NCI-H446 treated with DMSO at 0.1 percent for 48 hours (cell line): ENCODE data around the gene RBCK1.

Experiments
- DNase-seq: peaks from one replicate; lab custom pipeline; 2025; lab: John Stamatoyannopoulos, UW

RBCK1 gene

DNA sequence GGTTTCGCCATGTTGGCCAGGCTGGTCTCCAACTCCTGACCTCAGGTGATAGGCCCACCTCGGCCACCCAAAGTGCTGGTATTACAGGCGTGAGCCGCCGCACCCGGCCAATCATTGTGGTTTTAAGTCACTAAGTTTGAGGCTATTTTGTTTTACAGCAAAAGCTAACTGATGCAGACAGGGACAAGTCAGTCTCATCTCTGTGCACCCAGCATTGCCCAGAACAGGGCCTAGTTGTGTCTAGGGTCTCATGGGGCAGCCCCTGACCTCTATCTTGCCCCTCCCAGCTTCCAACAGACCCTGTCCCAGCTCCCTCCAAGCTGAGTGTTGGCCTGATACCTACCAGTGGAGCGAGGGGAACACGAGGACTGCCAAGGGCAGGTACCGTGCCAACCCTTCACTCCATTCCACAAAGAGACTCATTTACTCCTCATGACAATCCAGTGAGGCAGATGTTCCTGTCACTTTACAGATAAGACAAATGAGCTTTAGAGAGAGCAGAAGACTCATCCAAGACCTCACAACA, 8.9 kb upstream of the RBCK1 start:
- no peak for DNase-seq

DNA sequence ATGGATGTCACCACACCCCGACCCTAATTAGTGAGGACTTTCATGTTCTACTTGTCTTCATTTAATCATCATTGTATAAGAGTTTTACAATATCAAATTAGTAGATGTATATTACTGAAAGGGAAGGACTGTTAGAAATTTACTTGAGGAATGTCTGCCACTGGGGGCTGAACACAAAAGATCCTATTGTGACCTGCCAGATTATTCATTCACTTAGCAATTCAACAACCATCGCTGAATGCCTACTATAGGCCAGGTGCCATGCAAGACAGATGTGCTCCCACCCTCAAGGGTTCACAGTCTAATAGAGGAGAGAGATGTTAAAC, 8.0 kb upstream of the RBCK1 start:
- no peak for DNase-seq

DNA sequence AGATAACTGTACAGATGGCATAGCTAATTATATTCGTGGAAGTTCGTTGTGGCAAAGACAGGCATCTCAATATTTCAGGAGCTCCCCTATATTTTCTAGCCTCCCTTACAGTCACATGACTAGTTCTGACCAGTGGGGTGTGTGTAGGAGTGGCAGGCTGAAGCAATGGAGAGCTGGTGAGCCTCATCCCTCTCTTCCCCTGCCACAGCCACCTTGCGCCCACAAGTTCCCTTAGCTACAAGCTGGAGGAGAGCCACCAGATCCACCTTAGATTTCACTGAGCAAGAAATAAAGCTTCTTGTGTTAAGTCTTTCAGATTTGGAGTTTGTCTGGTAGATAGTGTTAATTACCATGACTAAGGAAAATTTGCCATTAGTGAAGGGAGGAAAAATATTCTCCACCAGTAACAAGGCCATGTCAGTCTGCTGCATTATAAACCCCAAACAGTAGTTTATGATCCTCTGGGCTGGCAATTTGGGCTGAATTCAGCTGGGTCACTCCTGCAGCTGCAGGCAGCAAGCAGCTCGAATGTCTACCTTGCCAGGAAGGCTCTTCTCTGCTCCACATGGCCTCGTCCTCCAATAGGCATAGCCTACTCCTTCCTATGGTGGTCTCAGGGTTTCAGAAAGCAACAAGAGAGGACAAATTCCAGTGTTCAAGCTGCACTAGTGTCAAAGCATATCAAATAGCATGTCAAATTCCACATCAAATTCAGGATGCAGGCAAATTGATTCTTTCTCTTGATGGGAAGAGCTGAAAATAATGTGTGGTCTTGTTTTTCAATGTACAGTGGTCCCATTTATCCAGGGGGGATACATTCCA, 7.4 kb upstream of the RBCK1 start:
- no peak for DNase-seq

DNA sequence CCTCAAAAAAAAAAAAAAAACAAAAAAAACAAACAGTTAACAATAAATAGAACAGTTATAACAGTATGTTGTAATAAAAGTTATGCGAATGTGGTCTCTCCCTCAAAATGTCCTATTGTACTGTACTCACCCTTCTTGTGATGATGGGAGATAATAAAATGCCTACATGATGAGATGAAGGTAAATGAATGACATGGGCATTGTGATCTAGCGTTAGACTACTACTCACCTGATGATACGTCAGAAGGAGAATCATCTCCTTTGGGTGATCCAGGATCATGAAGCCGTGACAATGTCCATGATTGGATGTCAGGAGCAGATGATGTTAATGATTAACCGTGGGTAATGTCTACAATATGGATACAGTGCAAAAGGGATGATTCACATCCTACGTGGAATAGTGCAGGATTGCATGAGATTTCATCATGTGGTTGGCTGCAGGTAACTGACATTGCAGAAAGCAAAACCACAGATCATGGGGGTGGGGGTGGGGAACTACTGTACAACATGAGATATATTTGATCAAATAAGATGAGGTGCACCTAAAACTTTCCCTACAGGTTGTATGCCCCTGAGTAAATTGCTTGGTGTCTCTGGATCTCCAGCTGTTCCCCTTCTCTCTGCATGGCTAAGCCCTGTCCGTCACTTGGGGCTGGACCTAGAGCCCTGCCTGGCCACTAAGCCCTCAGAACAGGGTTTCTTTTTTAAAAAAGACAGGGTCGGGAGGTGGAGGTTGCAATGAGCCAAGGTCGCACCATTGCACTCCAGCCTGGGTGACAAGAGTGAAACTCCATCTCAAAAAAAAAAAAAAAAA, 6.2 kb upstream of the RBCK1 start:
- no peak for DNase-seq

DNA sequence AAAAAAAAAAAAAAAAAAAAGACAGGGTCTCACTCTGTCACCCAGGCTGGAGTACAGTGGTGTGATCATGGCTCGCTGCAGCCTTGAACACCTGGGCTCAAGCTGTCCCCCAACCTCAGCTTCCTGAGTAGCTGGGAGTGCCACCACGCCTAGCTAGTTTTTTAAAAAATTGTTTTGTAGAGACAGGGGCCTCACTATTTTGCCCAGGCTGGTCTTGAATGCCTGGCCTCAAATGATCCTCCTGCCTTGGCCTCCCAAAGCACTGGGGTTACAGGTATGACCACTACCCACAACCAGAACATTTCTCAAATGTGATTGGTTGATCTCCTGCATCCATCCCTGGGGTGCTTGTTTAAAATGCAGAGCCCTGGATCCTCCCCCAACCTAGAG, 5.6 kb upstream of the RBCK1 start:
- no peak for DNase-seq

DNA sequence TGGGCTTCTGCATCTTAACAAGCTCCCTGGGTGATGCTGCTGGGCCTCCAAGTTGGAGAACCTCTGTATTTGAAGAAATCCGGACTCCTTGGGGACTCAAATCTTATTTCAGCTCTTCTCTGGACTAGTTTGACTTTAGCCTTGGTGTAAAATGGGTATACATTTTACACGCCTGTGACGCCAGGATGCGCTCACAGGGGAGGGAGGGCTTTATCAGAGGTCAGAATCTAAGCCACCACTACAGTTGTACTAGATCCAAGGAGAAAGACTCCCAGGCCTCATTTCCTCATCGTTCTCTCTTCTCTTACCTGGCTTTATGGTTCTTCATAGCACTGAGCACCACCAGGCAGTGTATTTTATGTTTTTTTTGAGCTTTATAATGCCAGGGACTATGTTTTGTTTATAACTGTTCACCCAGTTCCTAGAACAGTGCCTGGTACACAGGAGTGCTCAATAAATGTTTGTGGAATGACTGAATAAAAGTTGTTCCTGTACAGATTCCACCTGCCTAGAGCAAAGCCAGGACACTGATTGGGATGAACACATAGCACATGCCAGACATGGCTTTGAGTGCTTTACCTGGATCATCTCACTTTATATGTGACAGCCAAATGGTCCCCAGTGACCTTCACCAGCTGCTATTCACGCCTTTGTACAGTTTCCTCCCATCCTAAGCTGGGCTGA, 5.1 kb upstream of the RBCK1 start:
- no peak for DNase-seq

DNA sequence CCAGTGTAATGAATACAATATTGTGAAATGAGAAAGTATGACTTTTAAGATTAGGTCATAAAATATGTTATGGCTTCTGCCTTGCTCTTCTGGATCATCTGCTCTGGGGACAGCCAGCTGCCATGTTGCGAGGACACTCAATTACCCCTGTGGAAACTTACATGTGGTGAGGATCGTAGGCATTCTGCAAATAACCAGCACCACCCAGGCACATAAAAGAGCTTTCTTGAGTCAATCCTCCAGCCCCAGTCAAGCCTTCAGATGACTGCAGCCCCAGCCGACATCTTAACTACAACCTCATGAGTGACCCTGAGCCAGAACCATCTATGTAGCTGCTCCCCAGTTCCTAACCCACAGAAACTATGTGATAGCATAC, 4.5 kb upstream of the RBCK1 start:
- no peak for DNase-seq

DNA sequence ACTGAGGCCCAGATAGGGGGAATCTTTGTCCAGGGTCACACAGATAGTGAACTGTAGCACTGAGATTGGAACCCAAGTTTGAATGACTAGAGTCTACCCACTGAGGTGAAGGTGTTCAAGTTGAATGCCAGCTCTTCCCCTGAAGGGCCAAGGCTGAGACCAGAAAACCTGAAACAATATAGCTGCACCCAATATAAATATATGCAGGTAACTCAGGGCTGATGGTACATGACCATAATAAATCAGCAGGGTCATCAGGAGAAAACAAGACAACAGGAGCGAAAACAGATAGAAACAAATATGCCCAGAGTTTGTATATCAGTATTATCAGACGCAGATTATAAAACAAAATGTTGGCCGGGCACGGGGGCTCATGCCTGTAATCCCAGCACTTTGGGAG, 4.0 kb upstream of the RBCK1 start:
- no peak for DNase-seq

DNA sequence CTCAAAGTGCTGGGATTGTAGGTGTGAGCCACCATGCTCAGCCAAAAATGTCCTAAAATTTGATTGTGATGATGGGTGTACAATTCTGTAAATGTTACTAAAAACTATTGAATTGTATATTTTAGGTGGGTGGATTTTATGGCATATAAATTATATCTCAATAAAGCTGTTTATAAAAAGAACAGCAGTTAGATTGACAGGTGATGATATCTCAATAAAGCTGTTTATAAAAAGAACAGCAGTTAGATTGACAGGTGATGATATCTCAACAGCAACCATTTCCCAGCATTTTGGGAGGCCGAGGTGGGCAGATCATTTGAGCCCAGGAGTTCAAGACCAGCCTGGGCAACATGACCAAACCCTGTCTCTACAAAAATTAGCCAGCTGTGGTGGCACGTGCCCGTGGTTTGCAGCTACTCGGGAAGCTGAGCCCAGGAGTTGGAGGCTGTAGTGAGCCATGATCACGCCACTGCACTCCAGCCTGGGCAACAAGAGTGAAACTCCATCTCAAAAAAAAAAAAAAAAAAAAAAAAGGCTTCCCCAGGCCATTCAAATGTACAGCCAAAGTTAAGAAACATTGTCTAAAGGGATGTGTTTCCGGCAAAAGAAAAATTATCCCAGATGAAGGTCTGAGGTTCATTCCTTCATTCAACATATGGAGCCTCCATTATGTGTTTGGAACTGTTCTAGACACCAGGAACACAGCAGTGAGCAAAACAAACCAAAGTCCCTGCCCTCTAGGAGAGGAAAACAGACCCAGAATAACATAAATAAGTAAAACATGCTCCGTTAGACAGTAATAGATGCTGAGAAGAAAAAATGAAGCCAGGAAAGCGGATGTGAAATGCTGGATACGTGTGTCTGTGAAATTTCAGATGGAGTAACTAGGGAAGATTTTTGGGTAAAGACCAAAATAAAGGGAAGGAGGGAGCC, 1.6 kb upstream of the RBCK1 start:
- DNase-seq = no peak

DNA sequence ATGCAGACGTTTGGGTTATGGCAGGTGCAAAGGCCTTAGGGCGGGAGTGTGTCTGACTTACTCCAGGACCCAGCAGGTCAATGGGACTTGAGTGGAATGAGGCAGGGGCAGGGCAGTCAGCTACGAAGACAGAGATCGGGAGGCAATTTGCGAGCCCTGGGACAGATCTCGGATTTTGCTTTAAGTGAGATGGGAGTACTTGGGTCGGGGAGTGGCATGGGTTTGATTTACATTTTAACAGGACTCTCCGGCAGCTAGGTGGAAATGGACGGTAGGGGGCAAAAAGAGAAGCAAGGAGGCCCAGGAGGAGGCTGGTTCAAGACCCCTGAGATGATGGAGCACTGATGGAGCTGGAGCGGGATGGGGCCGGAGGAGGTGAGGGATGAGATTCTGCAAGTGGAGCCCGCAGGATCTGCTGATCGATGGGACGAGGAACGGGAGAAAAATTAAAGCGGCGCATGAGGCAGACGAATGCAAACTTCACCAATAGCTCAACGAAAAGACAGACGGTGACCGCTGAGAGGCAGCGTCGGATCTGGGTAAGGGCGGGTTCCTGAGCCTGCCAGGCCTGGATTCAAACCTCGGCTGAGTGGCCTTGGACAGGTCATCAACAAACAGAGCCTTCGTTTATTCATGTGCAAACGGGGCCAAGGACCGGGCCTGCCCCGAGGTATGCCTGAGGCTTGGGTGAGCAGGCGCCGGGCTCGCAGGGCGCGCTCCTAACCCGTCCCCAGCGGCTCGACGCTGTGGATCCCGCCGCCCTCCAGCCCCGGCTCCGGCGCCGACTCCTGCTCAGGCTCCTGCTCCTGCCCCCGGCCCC, 756 bp upstream of the RBCK1 start:
- peak; percentile 55 for DNase-seq

DNA sequence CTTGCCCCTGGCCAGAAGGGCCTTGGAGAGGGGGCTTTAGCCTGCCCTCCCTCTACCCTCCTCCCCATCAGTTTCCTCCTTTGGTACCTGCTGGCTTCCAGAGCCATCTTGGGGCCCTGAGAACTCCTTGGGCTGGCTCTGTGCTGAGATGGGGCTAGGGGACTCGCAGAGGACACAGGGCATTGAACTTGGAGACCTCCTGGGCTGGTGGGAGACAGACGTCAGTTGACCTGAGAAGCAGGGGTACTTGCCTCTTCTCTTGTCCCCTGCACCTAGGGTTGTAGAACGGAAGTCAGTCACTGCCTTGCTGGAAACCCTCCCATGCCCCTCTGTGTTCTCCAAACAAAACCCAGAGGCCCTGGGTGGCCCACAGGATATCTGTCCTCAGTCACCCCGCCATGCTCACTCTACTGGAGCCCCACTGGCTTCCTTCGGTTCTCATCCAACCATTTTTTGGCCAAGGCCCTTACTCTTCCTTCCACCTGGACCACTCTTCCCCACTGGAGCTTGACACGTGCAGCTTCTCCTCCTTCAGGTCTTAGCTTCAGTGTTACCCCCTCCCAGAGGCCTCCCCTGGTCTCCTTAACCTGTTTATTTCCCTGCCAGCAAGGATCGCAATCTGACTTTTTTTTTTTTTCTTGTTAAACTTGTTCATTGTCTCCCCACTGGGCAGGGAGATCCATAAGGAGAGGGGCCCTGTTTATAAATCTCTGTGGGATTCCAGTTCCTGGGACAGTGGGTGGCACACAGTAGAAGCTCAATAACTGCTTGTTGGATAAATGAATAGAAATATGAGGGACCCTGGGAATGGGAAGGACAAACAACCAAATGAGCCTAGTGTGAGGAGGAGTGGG, 971 bp downstream of the RBCK1 start:
- no peak for DNase-seq

DNA sequence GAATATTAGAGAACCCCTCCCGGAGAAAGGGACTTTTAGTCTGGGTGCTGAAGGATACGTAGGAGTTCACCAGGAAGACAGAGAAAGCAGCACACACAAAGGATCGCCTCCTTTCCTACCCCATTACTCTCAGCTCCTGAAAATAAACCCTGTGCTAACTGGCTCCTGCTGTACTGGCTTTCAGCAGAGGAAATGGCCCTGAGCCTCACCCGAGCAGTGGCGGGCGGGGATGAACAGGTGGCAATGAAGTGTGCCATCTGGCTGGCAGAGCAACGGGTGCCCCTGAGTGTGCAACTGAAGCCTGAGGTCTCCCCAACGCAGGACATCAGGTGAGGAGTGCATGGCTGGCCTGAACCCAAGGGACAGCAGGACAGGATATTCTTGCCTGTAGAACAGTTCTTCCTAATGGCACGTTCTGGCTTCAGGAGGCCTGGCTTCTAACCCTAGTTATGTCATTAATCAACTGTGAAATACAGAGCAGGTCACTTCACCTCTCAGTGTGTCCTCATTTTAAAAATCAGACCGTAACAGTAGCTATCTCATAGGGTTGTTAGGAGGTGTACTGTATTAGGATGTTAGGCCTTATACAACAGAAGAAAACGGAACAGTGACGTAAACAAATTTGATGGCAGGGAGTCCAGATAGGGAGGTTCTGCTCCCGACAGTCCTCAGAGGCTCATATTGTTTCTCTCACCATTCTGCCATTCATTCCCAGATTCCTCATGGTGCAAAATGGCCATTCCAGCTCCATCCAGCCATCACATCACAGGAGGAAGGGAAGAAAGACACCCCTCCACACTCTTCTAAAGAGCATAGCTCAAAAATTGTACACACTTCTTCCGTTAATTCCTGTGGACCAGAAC, 1.8 kb downstream of the RBCK1 start:
- no peak for DNase-seq

DNA sequence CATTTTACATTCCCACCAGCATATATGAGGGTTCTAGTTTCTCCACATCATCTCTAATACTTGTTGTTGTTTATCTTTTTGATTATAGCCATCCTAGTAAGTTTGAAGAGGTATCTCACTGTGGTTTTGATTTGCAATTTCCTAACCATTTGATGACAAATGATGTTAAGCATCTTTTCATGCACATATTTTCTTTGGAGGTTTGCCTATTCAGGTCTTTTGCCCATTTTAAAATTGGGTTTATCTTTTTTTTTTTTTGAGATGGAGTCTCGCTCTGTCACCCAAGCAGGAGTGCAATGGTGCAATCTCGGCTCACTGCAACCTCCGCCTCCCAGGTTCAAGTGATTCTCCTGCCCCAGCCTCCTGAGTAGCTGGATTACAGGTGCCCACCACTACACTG, 4.0 kb downstream of the RBCK1 start:
- no peak for DNase-seq

DNA sequence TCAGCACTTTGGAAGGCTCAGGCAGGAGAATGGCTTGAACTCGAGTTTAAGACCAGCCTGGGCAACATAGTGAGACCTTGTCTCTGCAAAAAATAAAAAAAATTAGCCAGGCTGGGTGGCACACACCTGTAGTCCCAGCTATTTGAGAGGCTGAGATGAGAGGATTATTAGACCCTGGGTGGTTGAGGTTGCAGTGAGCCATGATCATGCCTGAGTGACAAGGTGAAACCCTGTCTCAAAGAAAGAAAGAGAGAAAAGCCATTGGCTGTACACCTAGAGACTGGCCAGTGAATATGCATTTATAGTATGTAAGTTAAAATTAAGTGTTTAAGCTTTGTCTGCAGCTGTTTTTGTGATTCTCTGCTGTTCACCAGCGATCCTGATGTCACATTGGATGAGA, 6.1 kb downstream of the RBCK1 start:
- DNase-seq = no peak

DNA sequence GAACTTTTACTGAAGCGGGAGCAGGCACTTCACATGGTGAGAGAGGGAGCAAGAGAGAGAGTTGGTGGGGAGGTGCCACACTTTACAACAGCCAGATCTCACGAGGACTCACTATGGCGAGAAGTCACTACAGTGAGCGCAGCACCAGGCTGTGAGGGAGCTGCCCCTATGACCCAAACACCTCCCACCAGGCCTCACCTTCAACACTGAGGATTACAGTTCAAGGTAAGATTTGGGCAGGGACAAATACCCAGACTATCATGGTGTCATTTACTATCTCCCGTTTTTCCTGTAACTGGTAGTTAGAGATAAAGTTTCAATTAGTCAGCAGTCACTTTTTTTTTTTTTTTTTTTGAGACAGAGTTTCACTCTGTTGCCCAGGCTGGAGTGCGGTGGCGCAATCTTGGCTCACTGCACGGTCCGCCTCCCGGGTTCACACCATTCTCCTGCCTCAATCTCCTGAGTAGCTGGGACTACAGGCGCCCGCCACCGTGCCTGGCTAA, 7.8 kb downstream of the RBCK1 start:
- no peak for DNase-seq

DNA sequence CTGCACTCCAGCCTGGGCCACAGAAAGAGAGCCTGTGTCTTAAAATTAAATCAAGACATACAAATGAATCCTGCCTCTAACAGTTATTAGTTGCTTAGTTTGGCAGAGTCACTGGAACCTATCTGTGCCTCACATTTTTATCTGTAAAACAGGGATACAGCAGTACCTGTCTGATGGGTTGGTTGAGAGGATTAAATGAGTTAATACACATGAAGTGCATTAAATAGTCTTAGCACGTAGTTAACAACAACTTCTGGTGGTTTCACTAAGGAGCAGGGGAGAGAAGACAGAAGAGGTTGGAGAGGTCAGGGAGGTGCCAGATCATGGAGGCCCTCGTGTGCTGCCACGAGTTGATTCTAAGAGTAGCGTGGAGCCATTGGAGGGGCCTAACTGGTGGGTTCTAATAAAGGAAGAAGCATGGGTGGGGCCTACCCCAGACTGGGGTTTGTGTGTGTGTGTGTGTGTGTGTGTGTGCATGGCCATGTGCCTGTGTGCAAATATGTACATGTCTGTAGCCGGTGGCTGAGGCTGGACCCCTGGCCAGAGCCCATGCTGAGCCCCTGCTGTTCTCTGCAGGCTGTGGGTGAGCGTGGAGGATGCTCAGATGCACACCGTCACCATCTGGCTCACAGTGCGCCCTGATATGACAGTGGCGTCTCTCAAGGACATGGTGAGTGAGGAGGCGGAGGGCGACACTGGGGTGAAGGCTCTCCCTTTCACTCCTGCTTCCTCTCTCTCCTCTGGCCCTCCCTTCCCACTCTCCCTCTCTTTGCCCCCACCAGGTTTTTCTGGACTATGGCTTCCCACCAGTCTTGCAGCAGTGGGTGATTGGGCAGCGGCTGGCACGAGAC, 9.1 kb downstream of the RBCK1 start:
- no peak for DNase-seq

DNA sequence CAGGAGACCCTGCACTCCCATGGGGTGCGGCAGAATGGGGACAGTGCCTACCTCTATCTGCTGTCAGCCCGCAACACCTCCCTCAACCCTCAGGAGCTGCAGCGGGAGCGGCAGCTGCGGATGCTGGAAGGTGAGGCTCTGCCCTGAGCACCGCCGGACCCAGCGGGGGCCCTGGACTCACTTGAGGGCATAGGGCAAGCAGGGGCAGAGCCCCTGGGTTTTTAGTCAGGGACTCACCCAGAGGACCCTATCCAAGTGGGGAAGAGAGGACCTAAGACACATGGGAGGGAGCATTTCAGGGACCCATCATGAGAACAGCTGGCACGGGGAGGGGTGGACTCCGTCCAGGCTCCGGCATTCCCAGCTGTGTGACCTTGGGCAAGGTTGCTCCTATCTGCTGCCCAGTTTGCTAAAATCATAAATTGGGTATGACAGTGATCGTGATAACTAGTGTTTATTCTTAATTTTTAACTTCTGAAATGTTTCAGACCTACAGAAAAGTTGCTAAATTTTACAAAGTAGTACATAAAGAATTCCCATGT, 9.8 kb downstream of the RBCK1 start:
- DNase-seq = no peak
